Stimulated activated CD4-positive, alpha-beta T cell treated with anti-CD3 and anti-CD28 coated beads, Interleukin-4, amount 100 ng/mL, for 4 hours (primary cell): ENCODE measurements around the gene MRGPRE.

Experiments
- DNase-seq, 2 experiments: peaks; one replicate each; pipeline ENCODE4 v3.0.0-alpha.2; 2020

Gene MRGPRE

DNA sequence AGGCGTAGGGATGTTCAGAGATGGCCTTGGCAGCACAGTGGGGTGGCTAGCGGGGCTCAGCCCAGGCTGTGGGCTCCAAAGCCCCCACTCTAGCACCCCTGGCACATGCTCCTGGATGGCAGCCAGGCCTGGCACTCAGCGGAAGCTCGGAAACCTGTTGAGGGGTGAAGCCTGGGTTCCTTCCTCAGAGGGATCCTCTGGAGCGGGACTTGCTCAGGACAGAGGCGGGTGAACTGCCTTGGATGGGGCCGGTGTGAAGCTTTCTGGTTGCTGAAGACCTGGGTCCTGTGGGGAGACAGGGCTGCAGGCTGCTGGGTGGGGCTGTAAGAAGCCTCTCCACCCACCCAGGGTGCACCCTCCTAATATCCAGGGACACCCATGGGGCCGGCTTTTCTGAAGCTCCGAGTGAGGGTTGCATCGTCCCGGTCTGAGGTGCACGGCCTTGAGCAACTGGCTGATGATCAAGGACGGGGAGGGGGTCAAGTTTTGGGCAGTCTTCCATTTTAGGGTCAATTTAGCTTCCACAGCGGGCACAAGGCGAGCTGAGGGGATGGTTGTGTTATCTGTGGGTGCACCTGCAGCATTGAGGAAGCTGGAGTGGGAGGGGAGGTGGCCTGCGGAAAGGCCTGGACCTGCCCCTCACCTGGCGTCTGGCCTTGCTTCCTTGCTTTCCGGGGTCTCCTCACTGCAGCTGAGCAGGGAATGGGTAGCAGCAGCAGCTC lies 5.2 kb downstream of the MRGPRE start:
- DNase-seq = no peak

DNA sequence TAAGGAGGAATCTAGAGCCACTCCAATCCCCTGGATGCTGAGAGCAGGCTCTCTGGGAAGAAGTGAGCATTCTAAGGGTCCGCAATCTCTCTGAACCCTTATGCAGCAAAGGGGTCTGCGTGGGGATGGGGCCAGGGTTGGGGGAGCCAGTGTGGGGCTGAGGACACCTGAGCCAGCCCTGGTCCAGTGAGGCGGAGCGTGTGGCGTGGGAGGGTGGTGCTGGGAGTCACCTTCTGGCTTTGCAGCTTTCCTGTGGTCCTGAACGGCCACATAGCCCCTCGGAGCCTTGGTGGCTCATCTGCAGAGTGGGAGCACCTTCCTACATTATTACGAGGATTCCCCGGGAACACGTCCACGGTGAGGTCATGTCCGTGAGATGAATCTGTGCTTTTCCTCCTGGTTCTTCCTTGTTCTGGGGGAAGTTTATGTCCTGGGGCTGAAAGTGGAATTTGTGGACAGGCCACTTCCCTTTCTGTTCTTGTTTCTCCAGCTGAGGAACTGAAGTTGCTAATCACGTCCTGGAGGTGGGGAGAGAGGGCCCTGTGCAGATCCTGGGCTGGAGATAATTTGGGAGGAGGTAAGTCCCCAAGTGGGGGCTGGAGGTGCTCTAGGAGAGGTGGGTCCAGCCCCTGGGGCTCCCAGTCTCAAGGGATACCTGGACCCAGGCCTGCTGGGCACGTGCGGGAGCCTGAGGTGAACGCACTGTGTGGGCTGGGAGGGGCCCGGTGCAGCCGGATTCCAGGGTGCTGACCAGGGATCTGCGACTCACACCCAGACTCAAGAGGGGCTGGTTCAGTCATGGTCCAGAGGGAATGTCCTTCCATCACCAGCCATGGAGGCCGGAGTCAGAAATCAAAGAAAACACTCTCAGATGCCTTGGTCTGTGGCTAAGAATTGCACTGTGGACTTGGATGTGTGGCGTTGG lies 6.1 kb downstream of the MRGPRE start:
- DNase-seq = no peak

DNA sequence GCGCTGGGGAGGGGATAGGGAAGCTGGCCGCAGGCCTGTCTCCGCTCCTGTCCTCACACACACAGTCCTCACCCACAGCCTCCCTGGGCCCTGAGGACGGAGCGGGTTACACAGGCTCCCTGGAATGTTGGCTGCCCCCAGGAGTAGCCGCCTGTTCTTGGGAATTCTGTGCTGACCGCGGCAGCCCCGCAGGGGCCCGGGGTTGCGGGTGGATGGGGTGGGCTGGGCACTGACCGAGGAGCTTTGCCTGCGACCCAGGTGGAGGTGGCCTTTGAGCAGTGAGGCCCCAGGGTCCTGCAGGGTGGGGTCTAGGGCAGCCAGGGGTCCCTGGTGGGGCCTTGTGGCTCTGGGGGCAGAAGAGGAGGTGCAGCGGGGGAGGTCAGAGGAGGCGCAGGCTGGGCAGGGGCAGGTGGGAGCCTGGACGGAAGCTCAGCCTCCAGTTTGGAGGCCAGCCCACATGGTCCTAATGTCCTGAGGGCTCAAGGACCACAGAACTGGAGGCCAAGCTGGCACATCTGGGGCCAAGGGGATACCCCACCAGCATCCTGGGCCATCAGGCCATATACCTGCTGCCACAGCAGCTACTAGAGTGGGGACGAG lies 7.0 kb downstream of the MRGPRE start:
- no peak for DNase-seq

DNA sequence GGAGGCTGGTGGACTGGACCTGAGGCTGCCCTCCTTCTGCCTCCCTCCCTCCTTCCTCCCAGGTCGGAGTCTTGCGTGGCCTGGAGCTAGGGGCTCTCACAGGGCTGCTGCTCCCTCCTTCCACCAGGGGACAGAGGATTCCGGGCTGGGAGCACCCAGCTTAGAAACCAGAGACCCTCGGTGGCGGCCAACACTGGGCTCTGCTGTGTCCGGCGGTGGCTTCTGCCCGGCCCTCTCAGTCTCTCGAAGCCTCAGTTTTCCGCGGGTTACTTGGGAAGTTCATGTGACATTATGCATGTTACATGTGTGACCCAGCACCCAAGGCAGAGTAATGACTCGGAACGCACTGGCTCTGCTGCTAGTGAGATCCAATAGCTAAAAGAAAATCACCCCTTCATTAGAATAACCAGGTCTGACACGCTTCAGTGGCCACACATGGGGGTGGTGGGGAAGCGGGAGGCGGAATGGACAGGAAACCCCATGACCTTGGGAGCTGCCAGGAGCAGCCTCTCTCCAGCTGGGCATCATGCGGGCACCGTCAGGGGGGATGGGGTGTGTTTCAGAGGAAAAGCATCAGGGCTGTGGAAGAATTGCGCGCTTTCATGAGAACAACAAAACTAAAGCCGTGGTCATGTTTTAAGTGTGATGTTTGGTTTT lies 7.7 kb downstream of the MRGPRE start:
- DNase-seq = no peak

DNA sequence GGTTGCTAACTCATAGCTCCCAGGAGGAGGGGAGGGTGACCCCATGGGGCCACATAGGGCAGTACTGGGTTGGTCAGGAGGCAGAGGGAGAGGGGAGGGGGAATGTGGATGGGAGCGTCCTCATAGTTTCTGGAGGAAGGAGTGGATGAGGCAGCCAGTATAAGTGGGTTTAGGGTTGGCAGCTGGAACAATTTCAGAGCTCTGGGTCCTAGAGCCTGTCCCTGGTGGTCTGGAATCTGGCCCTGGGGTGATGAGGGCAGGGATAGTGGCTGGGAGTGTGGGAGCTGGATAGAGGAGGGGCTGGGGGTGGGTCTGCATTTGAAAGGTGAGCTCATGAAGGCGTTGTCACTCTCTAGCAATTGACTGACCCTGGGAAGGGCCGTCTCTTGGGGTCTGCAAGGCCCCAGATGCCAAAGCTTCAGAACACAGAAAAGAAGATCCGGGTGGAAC lies 8.3 kb downstream of the MRGPRE start:
- no peak for DNase-seq

DNA sequence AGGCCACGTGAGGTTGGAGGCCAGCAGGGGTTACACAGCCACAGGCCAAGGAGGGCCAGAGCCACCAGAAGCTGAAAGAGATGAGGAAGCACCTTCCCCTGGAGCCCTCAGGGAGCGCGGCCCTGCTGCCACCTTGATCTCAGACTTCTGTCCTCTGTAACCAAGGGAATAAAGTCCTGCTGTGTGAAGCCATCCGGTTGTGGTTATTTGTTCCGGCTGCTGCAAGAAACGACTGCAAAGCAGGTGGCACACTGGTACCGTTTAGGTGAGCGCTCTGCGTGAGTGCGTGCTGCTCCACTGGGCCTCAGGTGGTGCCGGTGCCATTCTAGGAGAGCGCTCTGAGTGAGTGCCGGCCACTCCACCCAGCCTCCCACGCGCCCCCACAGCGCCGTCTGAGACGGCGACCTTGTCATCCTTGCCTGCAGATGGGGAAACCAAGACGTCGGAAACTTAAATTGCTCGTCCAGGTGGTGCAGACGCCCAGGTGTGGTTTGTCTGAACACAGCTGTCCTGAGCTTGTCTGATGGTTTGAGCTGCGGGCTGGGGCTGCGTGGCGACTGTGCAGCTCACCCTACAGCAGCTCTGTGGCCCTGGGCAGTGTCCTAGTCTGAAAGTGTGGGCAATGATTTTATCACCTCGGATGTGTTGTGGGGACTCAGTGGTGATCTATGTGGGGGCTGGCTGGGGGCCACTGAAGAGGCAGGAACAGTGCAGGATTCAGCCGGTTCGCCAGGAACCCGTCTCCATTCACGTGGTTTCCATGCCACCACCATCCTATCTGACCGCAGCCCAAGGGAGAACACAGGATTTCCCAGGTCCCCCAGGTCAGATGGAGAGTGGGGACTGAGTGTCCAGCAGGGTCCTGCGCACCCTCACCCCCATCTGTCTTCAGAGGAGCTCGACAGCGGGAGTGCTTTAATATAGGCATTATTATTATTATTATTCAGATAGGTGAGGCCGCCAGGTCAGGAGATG lies 9.0 kb downstream of the MRGPRE start:
- DNase-seq = no peak

DNA sequence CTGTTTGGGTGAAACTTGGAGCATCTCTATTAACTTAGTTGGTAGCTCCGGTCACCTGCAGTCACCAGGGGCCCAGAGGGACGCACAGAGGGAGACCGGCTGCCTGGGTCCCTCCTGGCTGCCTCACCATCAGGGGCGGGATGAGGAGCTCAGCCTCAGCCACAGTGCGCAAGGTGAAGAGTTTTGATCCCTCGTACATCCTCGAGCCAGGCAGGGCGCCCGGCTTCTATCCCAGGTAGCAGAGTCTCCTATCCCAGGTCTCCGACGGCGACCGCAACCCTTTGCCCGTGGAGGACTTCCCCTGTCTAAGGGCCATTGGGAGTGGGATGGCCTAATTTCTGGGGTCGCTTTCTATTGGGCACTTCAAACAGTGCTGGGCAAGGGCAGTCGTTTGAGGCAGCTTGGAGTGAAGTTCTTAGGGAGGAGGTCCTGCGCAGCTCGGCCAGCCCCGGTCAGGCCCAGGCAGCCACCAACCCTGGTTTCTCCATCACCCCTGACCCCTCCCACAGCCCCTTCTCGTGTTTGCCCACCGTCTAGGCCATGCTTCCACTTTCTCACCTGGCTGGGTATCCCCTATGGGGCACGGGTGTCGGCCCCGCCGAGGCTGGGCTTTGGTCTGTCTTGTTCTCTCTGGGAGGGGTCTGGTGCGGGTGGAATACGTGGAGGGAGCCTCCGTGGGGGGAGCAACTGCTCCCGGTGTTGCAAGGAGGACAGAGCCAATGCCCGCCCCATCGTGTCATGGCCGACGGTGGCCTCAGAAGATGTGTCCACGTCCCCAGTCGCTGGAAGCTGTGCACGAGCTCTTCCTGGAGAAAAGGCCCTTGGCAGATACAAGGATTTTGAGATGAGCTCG lies 10.0 kb downstream of the MRGPRE start:
- DNase-seq = no peak

DNA sequence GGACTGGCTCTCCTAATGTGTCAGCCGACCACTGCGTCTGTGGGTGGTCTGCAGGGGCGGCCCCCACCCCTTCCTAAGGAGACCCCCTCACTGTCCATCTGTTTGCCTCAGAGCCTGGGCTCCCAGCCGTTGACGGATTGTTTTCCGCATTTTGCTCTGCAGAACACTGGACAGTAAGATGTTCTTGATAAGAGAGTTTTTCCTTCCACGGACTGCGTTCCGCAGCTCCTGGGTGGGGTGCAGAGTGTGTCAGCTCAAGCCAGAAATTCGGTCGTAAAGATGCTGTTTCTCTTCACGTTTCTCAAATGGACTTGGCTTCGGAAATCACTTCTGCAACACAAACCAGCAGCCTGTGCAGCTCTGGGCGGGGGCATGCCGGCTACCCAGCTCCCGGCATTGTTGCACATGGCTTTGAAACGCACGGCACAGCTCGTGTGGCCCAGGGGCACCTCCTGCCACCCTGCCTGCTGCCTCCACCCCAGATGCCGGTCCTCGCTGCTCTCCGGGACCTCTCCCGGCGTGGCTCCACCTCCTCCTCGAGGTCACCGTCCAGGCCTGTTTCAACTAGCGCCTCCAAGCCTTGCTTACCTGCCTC lies 10.7 kb downstream of the MRGPRE start:
- no peak for DNase-seq

DNA sequence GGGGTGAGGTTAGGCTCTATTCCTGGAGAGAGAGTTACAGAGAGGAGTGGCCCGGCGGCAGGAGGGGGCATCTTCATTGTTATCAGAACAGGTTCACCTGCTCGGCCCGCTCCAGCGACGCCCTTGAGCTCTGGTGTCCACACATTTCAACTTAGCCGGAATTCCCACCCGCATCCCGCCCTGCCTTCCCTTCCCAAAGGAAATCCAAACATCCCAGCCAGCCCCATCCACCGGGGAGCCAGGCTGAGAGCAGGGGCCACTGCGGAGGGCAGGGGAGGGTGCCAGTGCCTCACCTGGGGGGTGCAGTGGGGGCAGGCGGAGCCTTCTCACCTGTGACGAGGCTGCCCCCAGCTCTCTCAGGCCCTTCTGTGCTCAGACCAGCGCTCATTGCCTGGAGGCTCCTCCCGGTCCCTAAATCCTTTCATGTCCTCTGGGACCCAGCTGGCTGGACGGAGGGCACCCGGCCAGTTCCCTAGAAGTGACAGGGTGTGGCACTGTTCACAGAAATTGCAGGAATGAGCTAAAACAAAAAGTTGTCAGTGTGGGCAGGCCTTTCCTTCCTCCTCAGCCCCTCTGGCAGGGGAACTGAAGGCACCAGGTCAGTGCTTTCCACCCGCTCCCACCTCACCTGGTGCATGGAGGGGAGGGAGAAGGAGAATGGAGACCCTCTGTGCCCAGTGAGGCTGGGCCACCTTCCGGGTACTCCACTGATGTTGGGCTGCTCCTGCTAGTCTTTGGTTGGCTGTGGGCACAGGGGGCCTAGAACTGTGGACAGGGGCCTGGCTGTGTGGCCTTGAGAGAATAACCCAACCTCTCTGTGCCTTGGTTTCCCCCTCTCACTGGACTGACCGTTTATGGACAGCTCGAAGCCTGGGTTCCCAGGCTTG lies 11.5 kb downstream of the MRGPRE start:
- DNase-seq = no peak

DNA sequence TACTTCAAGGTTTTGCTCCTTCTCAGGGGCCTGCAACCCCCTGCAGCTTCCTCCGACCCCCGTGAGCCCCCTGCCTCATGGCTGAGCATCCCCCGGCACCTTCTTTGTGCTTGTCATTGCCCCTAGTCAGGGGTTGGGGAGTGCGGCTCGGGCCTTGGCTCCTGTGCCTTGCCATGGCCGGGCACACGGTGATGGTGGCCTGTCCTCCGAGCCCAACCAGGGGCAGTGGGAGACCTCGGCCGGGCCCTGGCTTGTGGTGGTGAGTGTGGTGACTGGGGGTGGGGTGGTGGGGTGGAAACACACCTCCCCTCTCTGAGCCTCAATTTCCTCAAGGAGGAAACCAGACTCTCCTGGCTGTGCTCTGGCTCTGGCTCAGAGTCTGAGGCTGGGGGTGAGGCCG lies 12.1 kb downstream of the MRGPRE start:
- no peak for DNase-seq

DNA sequence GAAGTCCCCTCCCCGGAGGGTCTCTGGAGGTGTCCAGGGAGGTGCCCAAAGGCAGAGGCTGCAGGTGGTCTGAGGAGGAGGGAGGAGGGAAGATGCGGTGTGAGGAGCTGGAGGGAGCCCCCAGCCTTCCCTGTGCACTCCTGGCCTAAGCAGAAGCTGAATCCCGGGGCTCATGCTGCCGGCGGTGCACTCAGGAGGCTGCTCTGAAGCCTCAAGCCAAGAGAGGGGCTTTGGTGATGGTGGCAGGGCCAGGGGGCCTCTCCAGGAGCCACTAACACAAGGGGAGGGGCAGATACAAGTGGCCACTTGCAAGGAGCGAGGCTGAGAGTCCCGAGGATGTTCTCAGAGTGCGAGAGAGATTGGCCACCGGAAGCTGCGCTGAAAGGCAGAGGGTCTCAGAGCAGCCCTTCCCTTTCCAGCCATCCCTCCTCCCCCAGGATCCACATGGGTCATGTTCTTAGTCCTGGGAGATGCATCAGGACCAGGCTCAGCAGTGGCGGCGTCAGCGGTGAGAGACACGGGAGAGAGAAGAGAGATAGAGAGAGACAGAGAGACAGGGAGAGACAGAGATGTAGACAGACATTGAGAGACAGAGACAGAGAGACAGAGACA lies 12.8 kb downstream of the MRGPRE start:
- DNase-seq = no peak

DNA sequence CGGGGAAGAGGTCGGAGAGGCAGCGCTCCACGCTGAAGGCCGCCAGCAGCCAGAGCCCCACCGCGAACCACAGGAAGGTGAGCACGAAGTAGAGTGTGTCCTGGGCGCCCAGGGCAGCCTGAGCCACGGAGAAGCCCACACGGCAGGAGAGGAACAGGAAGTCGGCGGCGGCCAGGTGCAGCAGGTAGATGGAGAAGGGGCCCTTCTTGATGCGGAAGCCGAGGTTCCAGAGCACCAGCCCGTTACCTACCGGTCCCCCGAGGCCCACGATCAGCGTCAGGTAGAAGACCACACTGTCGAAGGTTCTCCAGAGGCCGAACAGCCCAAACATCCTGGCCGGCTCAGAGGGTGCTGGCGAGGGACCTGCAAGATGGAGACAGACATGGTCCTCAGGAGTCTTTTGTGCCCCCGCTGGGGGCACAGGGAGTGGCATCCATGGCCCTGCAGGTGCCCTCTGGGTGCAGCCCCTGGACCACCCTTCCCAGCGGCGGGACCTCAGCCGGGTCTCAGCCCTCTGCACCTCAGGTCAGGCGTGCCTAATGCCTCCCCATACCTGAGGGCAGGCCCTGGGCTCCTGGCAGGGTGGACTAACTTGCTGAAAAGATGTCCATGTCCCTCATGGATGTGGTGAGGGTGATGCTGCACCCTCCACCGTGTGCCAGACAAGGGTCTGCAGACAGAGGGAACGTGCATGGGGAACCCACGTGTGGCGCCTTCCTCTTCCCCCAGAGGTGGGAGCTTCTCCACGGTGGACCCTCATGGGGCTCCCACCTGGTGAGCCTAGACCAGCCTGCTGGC lies 13.5 kb downstream of the MRGPRE start, which contains the start of gene MRGPRG:
Gene MRGPRG (minus strand): TSS at position 331 of the 798 bp plus-strand sequence. CDS start 0 bp downstream, at position 331.
- DNase-seq = no peak

DNA sequence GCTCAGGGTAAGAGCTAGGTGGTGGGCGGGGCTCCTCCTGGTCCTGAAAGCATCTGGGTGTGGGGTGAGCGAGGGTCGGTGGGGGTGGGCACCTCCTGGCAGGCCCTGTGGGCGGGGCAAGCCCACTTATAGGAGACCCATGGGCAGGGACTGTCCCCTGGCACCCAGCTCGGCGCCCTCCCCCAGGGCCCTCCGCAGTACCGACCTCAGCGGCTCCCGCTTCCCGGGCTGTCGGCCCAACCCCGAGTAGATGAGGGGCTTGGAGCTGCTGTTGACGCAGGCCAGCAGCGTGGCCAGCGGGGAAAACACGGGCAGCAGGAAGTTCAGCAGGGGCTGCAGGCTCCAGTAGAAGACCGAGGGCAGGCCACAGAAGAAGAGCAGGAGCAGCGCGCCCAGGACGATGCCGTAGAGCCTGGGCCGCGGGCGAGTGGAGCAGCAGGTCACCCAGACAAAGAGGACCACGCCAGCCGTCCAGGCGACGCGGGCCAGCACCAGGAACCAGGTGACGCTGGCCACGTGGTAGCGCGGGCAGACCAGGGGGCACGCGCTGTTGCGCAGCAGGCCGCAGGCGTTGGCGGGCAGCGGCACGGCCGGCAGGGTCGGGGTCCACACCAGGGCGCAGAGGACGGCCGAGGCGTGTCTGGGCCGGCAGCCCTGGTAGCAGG lies 14.3 kb downstream of the MRGPRE start:
- DNase-seq = no peak

DNA sequence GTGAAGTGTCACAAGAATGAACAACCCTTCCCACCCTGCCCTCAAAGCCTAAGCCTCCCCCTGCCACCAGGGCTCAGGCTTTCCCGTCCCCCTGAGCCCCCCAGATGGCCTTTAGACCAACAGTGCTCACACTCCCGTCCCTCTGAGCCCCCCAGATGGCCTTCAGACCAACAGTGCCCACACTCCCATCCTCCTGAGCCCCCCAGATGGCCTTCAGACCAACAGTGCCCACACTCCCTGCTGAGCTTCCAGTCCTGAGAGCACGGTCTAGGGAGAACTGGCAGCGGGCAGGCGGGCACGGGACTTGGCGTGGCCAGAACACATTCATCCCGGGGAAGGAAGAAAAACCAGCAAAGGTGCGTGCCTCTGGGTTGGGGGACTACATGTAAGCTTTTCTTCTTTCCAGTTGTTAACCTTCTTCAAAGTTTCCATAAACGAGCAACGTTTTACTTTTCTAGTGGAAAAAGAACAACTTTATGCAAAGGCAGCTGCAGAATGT lies 16.1 kb downstream of the MRGPRE start:
- no peak for DNase-seq

DNA sequence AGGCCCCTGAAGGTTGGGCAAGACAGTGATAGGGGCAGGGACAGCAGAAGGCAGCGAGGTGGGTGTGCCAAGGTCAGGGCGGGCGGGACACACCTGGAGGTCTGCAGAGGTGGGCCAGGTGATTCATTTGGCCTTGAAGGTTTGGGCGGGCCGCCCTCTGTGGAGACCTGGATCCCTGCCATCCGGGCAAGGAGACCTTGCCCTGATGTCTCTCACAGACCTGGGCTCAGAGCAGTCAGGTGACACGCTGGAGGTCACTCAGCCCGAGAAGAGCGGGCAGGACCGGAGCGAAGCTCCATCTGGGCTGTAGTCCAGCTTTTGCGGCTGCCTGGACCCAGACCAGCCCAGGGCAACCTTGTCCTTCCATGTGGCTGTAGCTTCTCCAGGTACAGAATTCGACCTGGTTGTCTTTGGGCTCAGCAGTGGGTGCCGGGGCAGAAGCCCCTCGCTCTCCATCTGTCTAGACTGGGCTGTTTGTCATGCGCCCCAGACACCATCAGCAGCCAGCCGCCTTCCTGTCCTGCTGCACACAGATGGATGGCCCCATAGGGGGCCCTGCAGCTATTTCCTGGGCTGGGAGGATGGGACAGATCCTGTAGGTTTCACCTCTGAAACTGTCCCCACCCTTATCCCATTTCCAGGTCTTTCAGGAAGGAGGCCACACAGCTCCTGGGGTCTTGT lies 16.7 kb downstream of the MRGPRE start:
- DNase-seq = no peak

DNA sequence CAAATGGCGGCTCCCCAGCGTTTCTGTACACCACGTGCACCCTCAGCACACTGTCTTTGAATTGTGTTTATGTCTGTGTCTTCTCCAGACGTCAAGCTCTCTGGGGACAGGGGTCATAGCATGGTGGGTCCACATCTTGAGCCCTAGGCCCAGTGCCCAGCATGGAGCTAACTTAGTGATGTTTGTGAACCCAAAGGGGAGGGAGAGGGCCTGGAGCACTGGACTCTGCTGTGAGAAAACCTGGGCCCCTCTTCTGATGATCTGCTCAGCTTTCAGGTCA lies 17.9 kb downstream of the MRGPRE start:
- DNase-seq = no peak
